ENCODE results near the gene AHDC1. TPM values are rescaled to one million over a fixed set of nuclear protein-coding genes. Genes with fewer than 3 reads are reported as not detected.

Gene AHDC1
- total RNA-seq, 1 experiment from 2014 or later = 33.7 TPM

DNA sequence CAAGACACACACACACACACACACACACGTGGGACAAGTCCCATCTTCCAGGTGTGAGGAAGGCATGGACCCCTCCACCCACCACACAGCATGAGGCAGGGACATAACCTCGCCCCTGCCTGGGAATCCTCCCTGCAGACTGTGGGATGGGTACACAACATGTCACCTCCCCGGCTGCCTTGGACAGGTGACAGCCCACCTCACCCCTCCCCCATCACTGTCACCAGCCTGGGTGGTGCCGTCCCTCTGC, 40.7 kb downstream of the AHDC1 start (continued):
- no peak for TF ChIP-seq YY1 (IDR thresholded peaks at IDR 0.05; ENCODE audit: extremely low read depth, insufficient replicate concordance, low read depth, low read length)
- TF ChIP-seq POLR2A (IDR thresholded peaks at IDR 0.05; ENCODE audit: borderline replicate concordance, extremely low read depth, insufficient read depth, insufficient read length) = no peak
- TF ChIP-seq TCF7L2 (IDR thresholded peaks at IDR 0.05; ENCODE audit: borderline replicate concordance, extremely low read depth, insufficient read depth, insufficient read length) = no peak
- no peak for TF ChIP-seq SRF (IDR thresholded peaks at IDR 0.05; ENCODE audit: low read depth)
- TF ChIP-seq JUND (IDR thresholded peaks at IDR 0.05) = no peak
- TF ChIP-seq FOSL1 (IDR thresholded peaks at IDR 0.05; ENCODE audit: low read depth) = no peak
- TF ChIP-seq EGR1 (IDR thresholded peaks at IDR 0.05; ENCODE audit: low read depth) = no peak
- no peak for TF ChIP-seq CBX3 (IDR thresholded peaks at IDR 0.05; ENCODE audit: low read depth)

- ChIA-PET CTCF (no interaction called here), RAD21 (ENCODE audit: low non-redundant PET in 1 of 2, low total read pairs in 2 of 2, uncharacterized antibody in 2 of 2, unreplicated experiment in 2 of 2) (no interaction called here), POLR2A (no interaction called here)
- DNase-seq (ENCODE audit: low read depth, low spot score) (no peak), ATAC-seq (no peak)
- H3K9me2 ChIP-seq (ENCODE audit: insufficient read depth) = no peaks in the 10 kb centered on the region
- BruUV-seq (replicated peaks) = no TSS peak
- no peaks in the 10 kb centered on the region for H4K20me1 ChIP-seq (ENCODE audit: insufficient read depth)
- H3K9me3 ChIP-seq (ENCODE audit: control insufficient read depth in 1 of 2, insufficient read depth in 1 of 2, low read depth in 1 of 2, low read length in 2 of 2) = no peaks in the 10 kb centered on the region
- H3K27me3 ChIP-seq (ENCODE audit: insufficient read depth, low read length) = no peaks in the 10 kb centered on the region
- peaks cover 48% of the 10 kb centered on the region; the same call in 1 of the 2 replicates for H3K79me2 ChIP-seq (ENCODE audit: insufficient read depth, low read length)
- TF ChIP-seq ZNF274 (IDR thresholded peaks at IDR 0.05; ENCODE audit: low read depth, low read length) (no peak), CEBPB (IDR thresholded peaks at IDR 0.05; ENCODE audit: low read depth) (no peak), ELF1 (IDR thresholded peaks at IDR 0.05; ENCODE audit: borderline replicate concordance, low read depth) (no peak), RAD21 (IDR thresholded peaks at IDR 0.05; ENCODE audit: low read depth) (no peak), ATF3 (IDR thresholded peaks at IDR 0.05) (no peak), SRF (IDR thresholded peaks at IDR 0.05; ENCODE audit: low read depth) (no peak), JUND (IDR thresholded peaks at IDR 0.05) (no peak), SIN3A (IDR thresholded peaks at IDR 0.05; ENCODE audit: low read depth) (no peak)
- TF ChIP-seq, protein P1, sequence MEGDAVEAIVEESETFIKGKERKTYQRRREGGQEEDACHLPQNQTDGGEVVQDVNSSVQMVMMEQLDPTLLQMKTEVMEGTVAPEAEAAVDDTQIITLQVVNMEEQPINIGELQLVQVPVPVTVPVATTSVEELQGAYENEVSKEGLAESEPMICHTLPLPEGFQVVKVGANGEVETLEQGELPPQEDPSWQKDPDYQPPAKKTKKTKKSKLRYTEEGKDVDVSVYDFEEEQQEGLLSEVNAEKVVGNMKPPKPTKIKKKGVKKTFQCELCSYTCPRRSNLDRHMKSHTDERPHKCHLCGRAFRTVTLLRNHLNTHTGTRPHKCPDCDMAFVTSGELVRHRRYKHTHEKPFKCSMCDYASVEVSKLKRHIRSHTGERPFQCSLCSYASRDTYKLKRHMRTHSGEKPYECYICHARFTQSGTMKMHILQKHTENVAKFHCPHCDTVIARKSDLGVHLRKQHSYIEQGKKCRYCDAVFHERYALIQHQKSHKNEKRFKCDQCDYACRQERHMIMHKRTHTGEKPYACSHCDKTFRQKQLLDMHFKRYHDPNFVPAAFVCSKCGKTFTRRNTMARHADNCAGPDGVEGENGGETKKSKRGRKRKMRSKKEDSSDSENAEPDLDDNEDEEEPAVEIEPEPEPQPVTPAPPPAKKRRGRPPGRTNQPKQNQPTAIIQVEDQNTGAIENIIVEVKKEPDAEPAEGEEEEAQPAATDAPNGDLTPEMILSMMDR (IDR thresholded peaks at IDR 0.05 in 2 of 3, conservative IDR thresholded peaks at IDR 0.05 in 1 of 3; ENCODE audit: borderline replicate concordance in 1 of 3, insufficient read depth in 1 of 3, low read depth in 2 of 3, low read length in 2 of 3) = no peak
- TF ChIP-seq, protein P2, sequence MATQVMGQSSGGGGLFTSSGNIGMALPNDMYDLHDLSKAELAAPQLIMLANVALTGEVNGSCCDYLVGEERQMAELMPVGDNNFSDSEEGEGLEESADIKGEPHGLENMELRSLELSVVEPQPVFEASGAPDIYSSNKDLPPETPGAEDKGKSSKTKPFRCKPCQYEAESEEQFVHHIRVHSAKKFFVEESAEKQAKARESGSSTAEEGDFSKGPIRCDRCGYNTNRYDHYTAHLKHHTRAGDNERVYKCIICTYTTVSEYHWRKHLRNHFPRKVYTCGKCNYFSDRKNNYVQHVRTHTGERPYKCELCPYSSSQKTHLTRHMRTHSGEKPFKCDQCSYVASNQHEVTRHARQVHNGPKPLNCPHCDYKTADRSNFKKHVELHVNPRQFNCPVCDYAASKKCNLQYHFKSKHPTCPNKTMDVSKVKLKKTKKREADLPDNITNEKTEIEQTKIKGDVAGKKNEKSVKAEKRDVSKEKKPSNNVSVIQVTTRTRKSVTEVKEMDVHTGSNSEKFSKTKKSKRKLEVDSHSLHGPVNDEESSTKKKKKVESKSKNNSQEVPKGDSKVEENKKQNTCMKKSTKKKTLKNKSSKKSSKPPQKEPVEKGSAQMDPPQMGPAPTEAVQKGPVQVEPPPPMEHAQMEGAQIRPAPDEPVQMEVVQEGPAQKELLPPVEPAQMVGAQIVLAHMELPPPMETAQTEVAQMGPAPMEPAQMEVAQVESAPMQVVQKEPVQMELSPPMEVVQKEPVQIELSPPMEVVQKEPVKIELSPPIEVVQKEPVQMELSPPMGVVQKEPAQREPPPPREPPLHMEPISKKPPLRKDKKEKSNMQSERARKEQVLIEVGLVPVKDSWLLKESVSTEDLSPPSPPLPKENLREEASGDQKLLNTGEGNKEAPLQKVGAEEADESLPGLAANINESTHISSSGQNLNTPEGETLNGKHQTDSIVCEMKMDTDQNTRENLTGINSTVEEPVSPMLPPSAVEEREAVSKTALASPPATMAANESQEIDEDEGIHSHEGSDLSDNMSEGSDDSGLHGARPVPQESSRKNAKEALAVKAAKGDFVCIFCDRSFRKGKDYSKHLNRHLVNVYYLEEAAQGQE (IDR thresholded peaks at IDR 0.05; ENCODE audit: low read depth) = no peak
- TF ChIP-seq, protein P3, sequence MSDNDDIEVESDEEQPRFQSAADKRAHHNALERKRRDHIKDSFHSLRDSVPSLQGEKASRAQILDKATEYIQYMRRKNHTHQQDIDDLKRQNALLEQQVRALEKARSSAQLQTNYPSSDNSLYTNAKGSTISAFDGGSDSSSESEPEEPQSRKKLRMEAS (IDR thresholded peaks at IDR 0.05) = no peak
- H3K4me1 ChIP-seq (ENCODE audit: control insufficient read depth in 1 of 2, insufficient read depth in 2 of 2, low read length in 2 of 2) = peaks cover 43 to 74% of the 10 kb centered on the region in 2 experiments
- H3K4me2 ChIP-seq (ENCODE audit: low read length) = no peak overlapping the region
- no peak overlapping the region for H2AFZ ChIP-seq (ENCODE audit: low read depth, low read length, poor library complexity, severe bottlenecking)
- H3K9ac ChIP-seq (ENCODE audit: low read length) = no peak overlapping the region
- no peaks in the 10 kb centered on the region; a peak in 2 of 4 replicates for H3K36me3 ChIP-seq (ENCODE audit: control insufficient read depth in 1 of 2, insufficient read depth in 2 of 2, low read length in 2 of 2)
- intact Hi-C loops (cut with micrococcal nuclease) = no loop called here
- H3K27ac ChIP-seq (ENCODE audit: low read depth, low read length) = no peak overlapping the region; the same call in 1 of the 2 replicates
- no peak overlapping the region for H3K4me3 ChIP-seq (replicated peaks in 1 of 2; ENCODE audit: low read depth in 1 of 2, low read length in 2 of 2)
Observed at GRCh38 chr1:27562534-27563340, 41.2 kb downstream of the AHDC1 start.

All from HCT116 (cell line).